Panc1 (cell line): ENCODE results near the gene GPR31. TPM values are rescaled to one million over a fixed set of nuclear protein-coding genes. Genes with fewer than 3 reads are reported as not detected.

ENCODE experiments used
- ATAC-seq: fragments of 200-7000 bp; cut with Tn5 transposase; 2 replicates; pipeline ENCODE4 v1.9.1; 2020; ENCODE audit warnings: mild to moderate bottlenecking, moderate library complexity
- BruUV-seq: library from RNA; stranded (reverse); fragments of 400-500 nt; replicated peaks from 2 replicates; lab custom pipeline; 2021; lab: Mats Ljungman, UMichigan
- CTCF ChIA-PET: fragments of 300-600 bp; sonication (Branson Sonifier 250); formaldehyde crosslinking; loops from one replicate; lab custom pipeline; 2022; ENCODE audit warnings: antibody characterized with exemption; lab: Charles Lee
- POLR2A ChIA-PET: fragments of 300-600 bp; sonication (Branson Sonifier 250); formaldehyde crosslinking; loops from one replicate; lab custom pipeline; 2022; ENCODE audit warnings: antibody characterized with exemption; lab: Charles Lee
- DNase-seq: peaks from one replicate; pipeline ENCODE4 v3.0.0-alpha.2; 2010; ENCODE audit warnings: low read depth, low spot score
- H3K27ac ChIP-seq: 2 replicates; pipeline ENCODE4 v1.5.1; 2011; ENCODE audit warnings: mild to moderate bottlenecking, low read length, inconsistent platforms
- H3K27me3 ChIP-seq: fragments of 200-500 bp; sonication (Bioruptor generic); 2 replicates; pipeline ENCODE4 v1.6.0; 2014; ENCODE audit warnings: low read length, inconsistent platforms; ENCODE audit not compliant: control insufficient read depth, insufficient read depth
- H3K36me3 ChIP-seq: fragments of 200-500 bp; sonication (Bioruptor generic); 2 replicates; pipeline ENCODE4 v1.5.1; 2014; ENCODE audit warnings: inconsistent platforms, mild to moderate bottlenecking, low read length, moderate library complexity; ENCODE audit not compliant: control insufficient read depth, insufficient read depth
- H3K4me1 ChIP-seq: 2 replicates; pipeline ENCODE4 v1.5.1; 2011; ENCODE audit warnings: inconsistent platforms, mild to moderate bottlenecking, low read length, moderate library complexity; ENCODE audit not compliant: control insufficient read depth, insufficient read depth
- H3K4me3 ChIP-seq, 2 experiments: 2 replicates each; pipeline ENCODE4 v1.5.1; 2011 to 2012; ENCODE audit warnings: low read depth in 2 of 2, low read length in 2 of 2, mild to moderate bottlenecking in 2 of 2, inconsistent platforms in 1 of 2, moderate library complexity in 1 of 2
- H3K9me3 ChIP-seq: fragments of 200-500 bp; sonication (Bioruptor generic); 2 replicates; pipeline ENCODE4 v1.5.1; 2014; ENCODE audit warnings: low read depth, mild to moderate bottlenecking, inconsistent platforms, low read length, moderate library complexity; ENCODE audit not compliant: control insufficient read depth, insufficient read depth
- CTCF ChIP-seq: fragments of 450-650 bp; IDR thresholded peaks from 2 replicates; pipeline ENCODE4 v1.5.1; 2017; ENCODE audit warnings: mild to moderate bottlenecking
- POLR2AphosphoS5 ChIP-seq: IDR thresholded peaks from 2 replicates; pipeline ENCODE4 v1.6.1; 2012; ENCODE audit warnings: mild to moderate bottlenecking, low read depth, low read length, moderate library complexity
- REST ChIP-seq, 2 experiments: IDR thresholded peaks; 2 replicates each; pipeline ENCODE4 v1.6.1; 2011 to 2012; ENCODE audit warnings: low read depth in 2 of 2, control low read depth in 1 of 2, low read length in 1 of 2, mild to moderate bottlenecking in 1 of 2, moderate library complexity in 1 of 2; ENCODE audit not compliant: insufficient read depth in 1 of 2
- SIN3A ChIP-seq: IDR thresholded peaks from 2 replicates; pipeline ENCODE4 v1.6.1; 2012; ENCODE audit warnings: low read depth, mild to moderate bottlenecking, low read length, moderate library complexity, borderline replicate concordance; ENCODE audit not compliant: insufficient read depth
- TCF7L2 ChIP-seq: IDR thresholded peaks from 2 replicates; pipeline ENCODE4 v1.6.1; 2011; ENCODE audit warnings: mild to moderate bottlenecking, low read depth, low read length, inconsistent platforms
- in situ Hi-C: cut with HindIII; loops from 2 replicates; pipeline ENCODE4 v1.10.0; 2016; ENCODE audit warnings: low sequenced_read_pairs, low pct_unique_long_range_greater_than_20kb
- intact Hi-C: fragments of 100-400 bp; cut with micrococcal nuclease; formaldehyde crosslinking; loops from one replicate; pipeline ENCODE4 v1.10.0; 2022; ENCODE audit not compliant: unreplicated experiment
- total RNA-seq: library from RNA; stranded (reverse); gene quantifications from one replicate; pipeline ENCODE4 v1.2.1, GENCODE V29; 2021; ENCODE audit not compliant: unreplicated experiment

The GPR31 gene
- total RNA-seq, 1 experiment from 2014 or later: not detected

- H3K4me3 ChIP-seq: no peak overlapping the region
- no peaks in the 10 kb centered on the region for H3K27me3 ChIP-seq
- ATAC-seq (peak; percentile 59), DNase-seq (no peak)
- no peak for TF ChIP-seq SIN3A
- TF ChIP-seq REST (IDR thresholded peaks at IDR 0.05; ENCODE audit: insufficient read depth in 1 of 2, low read depth in 2 of 2, low read length in 1 of 2): no peak
- TF ChIP-seq POLR2AphosphoS5: no peak
- no peak for TF ChIP-seq TCF7L2
- no peak for TF ChIP-seq CTCF
- in situ Hi-C loops (no loop called here), intact Hi-C loops (no loop called here)
- no peaks in the 10 kb centered on the region for H3K36me3 ChIP-seq
- no peak overlapping the region for H3K27ac ChIP-seq
- ChIA-PET POLR2A (no interaction called here), CTCF (no interaction called here)
- peaks cover 4% of the 10 kb centered on the region for H3K4me1 ChIP-seq
- no TSS peak for BruUV-seq
- H3K9me3 ChIP-seq: no peaks in the 10 kb centered on the region
Measured at GRCh38 chr6:167130712-167131684, 26.8 kb downstream of the GPR31 start.

DNA sequence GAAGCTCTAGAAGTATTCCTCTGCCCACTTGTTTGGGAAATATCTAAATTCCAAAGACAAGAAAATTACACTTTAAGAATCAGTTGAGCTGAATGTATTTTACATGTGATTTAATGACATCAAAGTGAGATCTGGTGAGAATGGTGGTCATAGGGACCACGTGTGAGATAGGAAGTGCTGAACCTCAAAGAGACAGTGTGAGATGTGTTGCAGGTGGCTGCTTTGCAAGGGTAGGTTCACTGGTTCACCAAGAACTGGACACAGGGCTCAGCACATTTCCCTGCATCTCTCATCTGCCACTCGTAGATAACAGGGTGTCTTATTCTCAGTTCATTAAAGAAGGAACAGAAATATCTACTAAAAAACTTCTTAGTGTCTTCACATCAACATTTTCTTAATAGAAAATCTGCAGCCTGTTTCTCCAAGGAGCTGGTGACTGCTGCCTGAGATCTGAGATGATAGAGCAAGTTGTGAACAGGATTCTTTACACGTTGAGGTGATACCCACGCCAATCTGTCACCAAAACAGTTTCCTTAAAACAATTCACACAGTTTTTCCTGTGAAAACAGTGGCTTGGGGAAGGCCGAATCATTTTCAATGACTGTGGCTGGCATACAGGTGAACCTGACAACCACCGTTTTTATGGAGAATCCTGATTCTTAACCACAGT is 27.6 kb downstream of the GPR31 start:
- no peak overlapping the region for H3K4me3 ChIP-seq
- CTCF ChIA-PET: interaction anchor here (1.2 kb wide), 1 partner anchor 9 kb away, joined by 3 read pairs; no protein-coding TSS in a partner anchor
- ATAC-seq (no peak), DNase-seq (no peak)
- intact Hi-C loops: no loop called here
- no peak overlapping the region for H3K27ac ChIP-seq
- no peaks in the 10 kb centered on the region for H3K9me3 ChIP-seq
- peaks cover 4% of the 10 kb centered on the region for H3K4me1 ChIP-seq
- H3K27me3 ChIP-seq: no peaks in the 10 kb centered on the region
- no TSS peak for BruUV-seq
- POLR2A ChIA-PET: no interaction called here
- no peaks in the 10 kb centered on the region for H3K36me3 ChIP-seq
- in situ Hi-C loops: no loop called here
- no peak for TF ChIP-seq REST (IDR thresholded peaks at IDR 0.05; ENCODE audit: insufficient read depth in 1 of 2, low read depth in 2 of 2, low read length in 1 of 2)
- no peak for TF ChIP-seq CTCF
- no peak for TF ChIP-seq TCF7L2
- no peak for TF ChIP-seq POLR2AphosphoS5
- TF ChIP-seq SIN3A: no peak
